HEK293 (cell line): Measurements from ENCODE around the gene FAM124A.
A peak's percentile ranks its signal among the peaks of the same experiment; 100 is the strongest.

Source experiments
- CTCF ChIA-PET: fragments of 350-600 bp; formaldehyde crosslinking; extraction: SDS; loops from one replicate; lab custom pipeline; 2021; ENCODE audit warnings: antibody characterized with exemption; lab: Yijun Ruan, JAX
- POLR2A ChIA-PET: fragments of 300-600 bp; formaldehyde crosslinking; extraction: SDS; loops from one replicate; lab custom pipeline; 2020; ENCODE audit warnings: antibody characterized with exemption, inconsistent platforms; lab: Yijun Ruan, JAX
- H3K27ac ChIP-seq: fragments of 200-500 bp; sonication (Bioruptor generic); 2 replicates; pipeline ENCODE4 v1.5.1; 2014; ENCODE audit warnings: low read depth, low read length, control low read depth, inconsistent platforms; ENCODE audit errors: extremely low read depth
- H3K36me3 ChIP-seq, 2 experiments: fragments of 200-500 bp in 1 of 2; sonication (Bioruptor generic) in 1 of 2; 1 replicate in 1 of 2; 2 replicates in 1 of 2; pipeline ENCODE4 v1.5.1; 2014 to 2017; ENCODE audit warnings: inconsistent platforms in 2 of 2, low read length in 2 of 2; ENCODE audit not compliant: control insufficient read depth in 2 of 2, insufficient read depth in 1 of 2
- H3K4me1 ChIP-seq: fragments of 200-500 bp; sonication (Bioruptor generic); 2 replicates; pipeline ENCODE4 v1.5.1; 2014; ENCODE audit warnings: mild to moderate bottlenecking, low read length, inconsistent platforms; ENCODE audit not compliant: control insufficient read depth, insufficient read depth
- H3K4me3 ChIP-seq: 2 replicates; pipeline ENCODE4 v1.5.1; 2011; ENCODE audit warnings: low read depth, mild to moderate bottlenecking, control low read depth, low read length, moderate library complexity
- H3K9me3 ChIP-seq: fragments of 200-500 bp; sonication (Bioruptor generic); 2 replicates; pipeline ENCODE4 v1.5.1; 2014; ENCODE audit warnings: low read depth, low read length, inconsistent platforms; ENCODE audit not compliant: control insufficient read depth, insufficient read depth
- BCL11A ChIP-seq: fragments of 450-650 bp; formaldehyde crosslinking; IDR thresholded peaks from 2 replicates; pipeline ENCODE4 v1.5.1; 2016; ENCODE audit warnings: low read depth, missing biosample characterization, missing genetic modification characterization
- BCL11B ChIP-seq: fragments of 450-650 bp; formaldehyde crosslinking; IDR thresholded peaks from 2 replicates; pipeline ENCODE4 v1.5.1; 2016; ENCODE audit warnings: low read depth, missing biosample characterization, missing genetic modification characterization
- KLF9 ChIP-seq: fragments of 450-650 bp; formaldehyde crosslinking; IDR thresholded peaks from 2 replicates; pipeline ENCODE4 v1.5.1; 2016; ENCODE audit warnings: missing biosample characterization, missing genetic modification characterization, low read depth
- MEIS1 ChIP-seq: sonication (generic); formaldehyde crosslinking; IDR thresholded peaks from 2 replicates; pipeline ENCODE4 v1.8.1; 2022; ENCODE audit warnings: missing genetic modification reagents, mild to moderate bottlenecking, borderline replicate concordance
- PATZ1 ChIP-seq: fragments of 450-650 bp; formaldehyde crosslinking; IDR thresholded peaks from 2 replicates; pipeline ENCODE4 v1.5.1; 2016; ENCODE audit warnings: missing biosample characterization, missing genetic modification characterization
- PRDM6 ChIP-seq: fragments of 450-650 bp; formaldehyde crosslinking; IDR thresholded peaks from 2 replicates; pipeline ENCODE4 v1.5.1; 2017; ENCODE audit warnings: missing biosample characterization, missing genetic modification characterization
- WT1 ChIP-seq: fragments of 450-650 bp; formaldehyde crosslinking; IDR thresholded peaks from 2 replicates; pipeline ENCODE4 v1.5.1; 2016; ENCODE audit warnings: missing biosample characterization, missing genetic modification characterization
- YY2 ChIP-seq: fragments of 450-650 bp; formaldehyde crosslinking; IDR thresholded peaks from 2 replicates; pipeline ENCODE4 v1.5.1; 2016; ENCODE audit warnings: missing biosample characterization, missing genetic modification characterization
- ZBTB1 ChIP-seq: fragments of 450-650 bp; formaldehyde crosslinking; IDR thresholded peaks from 2 replicates; pipeline ENCODE4 v1.5.1; 2016; ENCODE audit warnings: missing biosample characterization, missing genetic modification characterization
- ZBTB7A ChIP-seq: fragments of 450-650 bp; formaldehyde crosslinking; IDR thresholded peaks from 2 replicates; pipeline ENCODE4 v1.5.1; 2016; ENCODE audit warnings: low read depth, missing biosample characterization, missing genetic modification characterization
- ZEB2 ChIP-seq: fragments of 450-650 bp; formaldehyde crosslinking; IDR thresholded peaks from 2 replicates; pipeline ENCODE4 v1.5.1; 2016; ENCODE audit warnings: missing biosample characterization, missing genetic modification characterization
- ZIC2 ChIP-seq: fragments of 450-650 bp; formaldehyde crosslinking; IDR thresholded peaks from 2 replicates; pipeline ENCODE4 v1.5.1; 2016; ENCODE audit warnings: missing biosample characterization, missing genetic modification characterization
- ZNF114 ChIP-seq: fragments of 450-650 bp; formaldehyde crosslinking; IDR thresholded peaks from 2 replicates; pipeline ENCODE4 v1.5.0; 2017; ENCODE audit warnings: missing biosample characterization, missing genetic modification characterization
- ZNF169 ChIP-seq: fragments of 450-650 bp; formaldehyde crosslinking; IDR thresholded peaks from 2 replicates; pipeline ENCODE4 v1.5.1; 2016; ENCODE audit warnings: missing biosample characterization, missing genetic modification characterization
- ZNF175 ChIP-seq: fragments of 450-650 bp; formaldehyde crosslinking; IDR thresholded peaks from 2 replicates; pipeline ENCODE4 v1.5.1; 2016; ENCODE audit warnings: missing biosample characterization, missing genetic modification characterization
- ZNF280C ChIP-seq: fragments of 450-650 bp; formaldehyde crosslinking; IDR thresholded peaks from 2 replicates; pipeline ENCODE4 v1.5.1; 2016; ENCODE audit warnings: missing biosample characterization, missing genetic modification characterization
- ZNF398 ChIP-seq: fragments of 450-650 bp; formaldehyde crosslinking; IDR thresholded peaks from 2 replicates; pipeline ENCODE4 v1.5.1; 2017; ENCODE audit warnings: missing biosample characterization, missing genetic modification characterization
- ZNF558 ChIP-seq: fragments of 450-650 bp; formaldehyde crosslinking; IDR thresholded peaks from 2 replicates; pipeline ENCODE4 v1.5.1; 2016; ENCODE audit warnings: missing biosample characterization, missing genetic modification characterization
- ZNF560 ChIP-seq: fragments of 450-650 bp; formaldehyde crosslinking; IDR thresholded peaks from 2 replicates; pipeline ENCODE4 v1.5.1; 2017; ENCODE audit warnings: missing biosample characterization, missing genetic modification characterization, borderline replicate concordance
- ZNF561 ChIP-seq: fragments of 450-650 bp; IDR thresholded peaks from 2 replicates; pipeline ENCODE4 v1.5.1; 2018; ENCODE audit warnings: missing biosample characterization, missing genetic modification characterization, borderline replicate concordance
- ZNF624 ChIP-seq: fragments of 450-650 bp; formaldehyde crosslinking; IDR thresholded peaks from 2 replicates; pipeline ENCODE4 v1.5.1; 2017; ENCODE audit warnings: missing biosample characterization, missing genetic modification characterization
- ZNF701 ChIP-seq: fragments of 450-650 bp; formaldehyde crosslinking; IDR thresholded peaks from 2 replicates; pipeline ENCODE4 v1.5.1; 2016; ENCODE audit warnings: missing biosample characterization, missing genetic modification characterization
- ZNF704 ChIP-seq: fragments of 450-650 bp; formaldehyde crosslinking; IDR thresholded peaks from 2 replicates; pipeline ENCODE4 v1.5.1; 2016; ENCODE audit warnings: missing biosample characterization, missing genetic modification characterization
- ZNF747 ChIP-seq: fragments of 450-650 bp; formaldehyde crosslinking; IDR thresholded peaks from 2 replicates; pipeline ENCODE4 v1.5.1; 2016; ENCODE audit warnings: missing biosample characterization, missing genetic modification characterization
- ZNF777 ChIP-seq: fragments of 450-650 bp; formaldehyde crosslinking; IDR thresholded peaks from 2 replicates; pipeline ENCODE4 v1.5.1; 2017; ENCODE audit warnings: missing biosample characterization, missing genetic modification characterization, borderline replicate concordance
- ZNF791 ChIP-seq: fragments of 450-650 bp; formaldehyde crosslinking; IDR thresholded peaks from 2 replicates; pipeline ENCODE4 v1.5.1; 2016; ENCODE audit warnings: missing biosample characterization, missing genetic modification characterization
- ZSCAN4 ChIP-seq: fragments of 450-650 bp; formaldehyde crosslinking; IDR thresholded peaks from 2 replicates; pipeline ENCODE4 v1.5.1; 2017; ENCODE audit warnings: missing biosample characterization, missing genetic modification characterization

FAM124A gene

GRCh38 chr13:51222037-51222685 lies at the start of gene FAM124A:
FAM124A (plus strand) TSS chr13:51222398; CDS start chr13:51222502, 104 bp downstream.
- Histone ChIP-seq H3K27ac (peak within 1 kb of the TSS; percentile 58; the same call in 1 of the 2 replicates), H3K9me3 (no peaks in the 10 kb centered on the region), H3K36me3 (no peaks in the 10 kb centered on the region), H3K4me3 (peak within 1 kb of the TSS; percentile 72), H3K4me1 (no peaks in the 10 kb centered on the region)
- ChIA-PET POLR2A (no interaction called here), CTCF (interaction anchor here (0.6 to 1.8 kb wide), 2 partner anchors 505 to 576 kb away, joined by 4 read pairs; no protein-coding TSS in a partner anchor)
- peak; percentile 60 for TF ChIP-seq ZEB2 (tag by site-specific recombination)
- TF ChIP-seq ZIC2 (tag by site-specific recombination), result no peak; the same call in 1 of the 2 replicates
- no peak for TF ChIP-seq ZNF791 (tag by site-specific recombination)
- TF ChIP-seq ZNF747 (tag by site-specific recombination), result no peak
- no peak for TF ChIP-seq ZNF398 (tag by site-specific recombination)
- no peak for TF ChIP-seq ZNF704
- no peak for TF ChIP-seq ZNF561 (tag by site-specific recombination)
- TF ChIP-seq ZNF175 (tag by site-specific recombination), result no peak
- no peak for TF ChIP-seq ZNF169 (tag by site-specific recombination)
- TF ChIP-seq ZNF114 (tag by site-specific recombination), result no peak
- peak; percentile 84 for TF ChIP-seq ZSCAN4 (tag by site-specific recombination)
- 0 out of 2 replicates have a peak, but pooled peaks have one; percentile 58 for TF ChIP-seq ZBTB7A (tag by site-specific recombination)
- TF ChIP-seq ZNF701 (tag by site-specific recombination), result no peak
- TF ChIP-seq ZNF558 (tag by site-specific recombination), result no peak
- TF ChIP-seq PATZ1, result peak; percentile 80
- no peak for TF ChIP-seq ZNF560
- TF ChIP-seq KLF9 (tag by site-specific recombination), result peak; percentile 86
- TF ChIP-seq BCL11B (tag by site-specific recombination), result no peak
- TF ChIP-seq PRDM6, result no peak
- no peak for TF ChIP-seq MEIS1 (CRISPR knock-in tag)
- TF ChIP-seq YY2, result no peak
- TF ChIP-seq WT1, result no peak
- no peak for TF ChIP-seq ZNF624 (tag by site-specific recombination)
- TF ChIP-seq ZBTB1 (tag by site-specific recombination), result no peak
- TF ChIP-seq ZNF777 (tag by site-specific recombination), result peak; percentile 89; the same call in 1 of the 2 replicates
- no peak for TF ChIP-seq BCL11A (tag by site-specific recombination)
- TF ChIP-seq ZNF280C (tag by site-specific recombination), result no peak
